ENCODE results near the gene C2CD2. TPM values are rescaled to one million over a fixed set of nuclear protein-coding genes. Genes with fewer than 3 reads are reported as not detected.

Gene C2CD2
- total and polyA plus RNA-seq, 2 of the 8 experiments (the other 6 are each of a cell fraction or from before 2014, with no cell fraction given) = 10.4 to 13.0 TPM

- TF ChIP-seq CHD7 (IDR thresholded peaks at IDR 0.05; ENCODE audit: insufficient replicate concordance, low read length) (no peak), NANOG (IDR thresholded peaks at IDR 0.05; ENCODE audit: insufficient read depth, low read depth, low read length, poor library complexity, severe bottlenecking) (no peak), GABPA (IDR thresholded peaks at IDR 0.05; ENCODE audit: borderline replicate concordance, insufficient read depth, low read length) (no peak), RXRA (IDR thresholded peaks at IDR 0.05; ENCODE audit: insufficient read depth, low read depth, low read length) (no peak), JUN (IDR thresholded peaks at IDR 0.05; ENCODE audit: low read depth, low read length) (no peak), KDM1A (IDR thresholded peaks at IDR 0.05; ENCODE audit: borderline replicate concordance, low read length) (no peak), CTBP2 (IDR thresholded peaks at IDR 0.05; ENCODE audit: borderline replicate concordance, insufficient read depth, insufficient read length, low read length) (no peak), MAX (IDR thresholded peaks at IDR 0.05) (no peak), RBBP5 (IDR thresholded peaks at IDR 0.05; ENCODE audit: borderline replicate concordance, low read depth, low read length) (no peak)
Measured at GRCh38 chr21:41965045-41965444, 11.2 kb upstream of the C2CD2 start (continued).
